ENCODE measurements around the gene MAP7. TPM values are rescaled to one million over a fixed set of nuclear protein-coding genes. Genes with fewer than 3 reads are reported as not detected.
"Not testable (repeated sequence)": the region's sequence is repeated elsewhere in the genome, so short reads cannot be mapped to it uniquely, and the experiment has no call there.

MAP7 gene
- total RNA-seq, 2 experiments from 2014 or later: 0.45 to 0.49 TPM

- H3K36me3 ChIP-seq (ENCODE audit: insufficient read depth, low read length): peaks cover 76% of the 10 kb centered on the region
- POLR2A ChIA-PET; H3K4me3 ChIP-seq (ENCODE audit: low read length); ATAC-seq (ENCODE audit: poor library complexity); H3K27ac Mint-ChIP-seq; H3K9me3 Mint-ChIP-seq; DNase-seq; H3K4me1 ChIP-seq (ENCODE audit: insufficient read depth, low read length); H3K9me3 ChIP-seq (ENCODE audit: control insufficient read depth in 1 of 2, insufficient read depth in 1 of 2, low read length in 2 of 2); H3K27me3 Mint-ChIP-seq; H3K27ac ChIP-seq (ENCODE audit: low read depth in 1 of 2, low read length in 2 of 2); H3K4me3 Mint-ChIP-seq; H3K27me3 ChIP-seq (ENCODE audit: control insufficient read depth in 1 of 2, insufficient read depth in 2 of 2, low read length in 2 of 2); intact Hi-C loops (cut with DNase I, micrococcal nuclease); H3K4me1 Mint-ChIP-seq (ENCODE audit: low read depth): not testable (repeated sequence)
- CTCF ChIA-PET: interaction anchor here (0.7 kb wide), 1 partner anchor 27 kb away, joined by 3 read pairs; no protein-coding TSS in a partner anchor
- H3K36me3 Mint-ChIP-seq (ENCODE audit: low read depth): peaks cover 75% of the 10 kb centered on the region
Measured at GRCh38 chr6:136584290-136584689, 34.1 kb upstream of the MAP7 start.

- intact Hi-C loops (cut with DNase I, micrococcal nuclease): loop anchor here in 1 of 2 experiments (2.0 kb wide), 1 partner anchor 210 kb away; the partner anchor contains the start of gene MAP3K5
- DNase-seq (peak in 3 of 14 experiments; percentile 19 to 39 (median 21)), ATAC-seq (ENCODE audit: poor library complexity) (no peak)
- TF ChIP-seq CTCF (IDR thresholded peaks at IDR 0.05): peak; percentile 51
- no peak overlapping the region for H3K27ac Mint-ChIP-seq
- Histone ChIP-seq H3K4me3 (ENCODE audit: low read length) (no peak overlapping the region), H3K9me3 (ENCODE audit: control insufficient read depth in 1 of 2, insufficient read depth in 1 of 2, low read length in 2 of 2) (no peaks in the 10 kb centered on the region), H3K27ac (ENCODE audit: low read depth in 1 of 2, low read length in 2 of 2) (no peak overlapping the region), H3K27me3 (ENCODE audit: control insufficient read depth in 1 of 2, insufficient read depth in 2 of 2, low read length in 2 of 2) (no peaks in the 10 kb centered on the region), H3K4me1 (ENCODE audit: insufficient read depth, low read length) (no peaks in the 10 kb centered on the region), H3K36me3 (ENCODE audit: insufficient read depth, low read length) (peaks cover 77% of the 10 kb centered on the region)
- no peaks in the 10 kb centered on the region for H3K27me3 Mint-ChIP-seq
- POLR2A ChIA-PET: no interaction called here
- peaks cover 71% of the 10 kb centered on the region for H3K36me3 Mint-ChIP-seq (ENCODE audit: low read depth)
- H3K9me3 Mint-ChIP-seq: no peaks in the 10 kb centered on the region
- CTCF ChIA-PET: no interaction called here
- no peak overlapping the region for H3K4me3 Mint-ChIP-seq
- H3K4me1 Mint-ChIP-seq (ENCODE audit: low read depth): no peaks in the 10 kb centered on the region
Measured at GRCh38 chr6:136582711-136583471, 32.7 kb upstream of the MAP7 start.

GRCh38 chr6:136579800-136580199 is 29.6 kb upstream of the MAP7 start:
- peaks cover 85% of the 10 kb centered on the region for H3K36me3 ChIP-seq (ENCODE audit: insufficient read depth, low read length)
- POLR2A ChIA-PET: no interaction called here
- CTCF ChIA-PET: interaction anchor here (1.1 kb wide), 1 partner anchor 14 kb away, joined by 3 read pairs; no protein-coding TSS in a partner anchor

More at GRCh38 chr6:136579800-136580199, 29.6 kb upstream of the MAP7 start:
- no peak overlapping the region for H3K4me3 Mint-ChIP-seq
- peaks cover 84% of the 10 kb centered on the region for H3K36me3 Mint-ChIP-seq (ENCODE audit: low read depth)
- H3K27ac Mint-ChIP-seq: no peak overlapping the region
- H3K9me3 Mint-ChIP-seq: no peaks in the 10 kb centered on the region
- no peak for TF ChIP-seq CTCF (IDR thresholded peaks at IDR 0.05)
- Histone ChIP-seq H3K4me1 (ENCODE audit: insufficient read depth, low read length) (no peaks in the 10 kb centered on the region), H3K27me3 (ENCODE audit: control insufficient read depth in 1 of 2, insufficient read depth in 2 of 2, low read length in 2 of 2) (no peaks in the 10 kb centered on the region), H3K4me3 (ENCODE audit: low read length) (no peak overlapping the region), H3K27ac (ENCODE audit: low read depth in 1 of 2, low read length in 2 of 2) (no peak overlapping the region), H3K9me3 (ENCODE audit: control insufficient read depth in 1 of 2, insufficient read depth in 1 of 2, low read length in 2 of 2) (no peaks in the 10 kb centered on the region)
- H3K27me3 Mint-ChIP-seq: no peaks in the 10 kb centered on the region
- ATAC-seq (ENCODE audit: poor library complexity) (no peak), DNase-seq (no peak)
- no peaks in the 10 kb centered on the region for H3K4me1 Mint-ChIP-seq (ENCODE audit: low read depth)
- intact Hi-C loops (cut with DNase I, micrococcal nuclease): no loop called here

All from CD4-positive, alpha-beta T cell (primary cell).